HS-27A (cell line): ENCODE data around the gene GSAP.
A peak's percentile ranks its signal among the peaks of the same experiment; 100 is the strongest.

Source experiments
- DNase-seq: peaks from one replicate; pipeline ENCODE4 v3.0.0-alpha.2; 2012; ENCODE audit warnings: low read depth, missing footprints

The GSAP gene

GRCh38 chr7:77434570-77435275 is 18.6 kb upstream of the GSAP start:
- DNase-seq: no peak

DNA sequence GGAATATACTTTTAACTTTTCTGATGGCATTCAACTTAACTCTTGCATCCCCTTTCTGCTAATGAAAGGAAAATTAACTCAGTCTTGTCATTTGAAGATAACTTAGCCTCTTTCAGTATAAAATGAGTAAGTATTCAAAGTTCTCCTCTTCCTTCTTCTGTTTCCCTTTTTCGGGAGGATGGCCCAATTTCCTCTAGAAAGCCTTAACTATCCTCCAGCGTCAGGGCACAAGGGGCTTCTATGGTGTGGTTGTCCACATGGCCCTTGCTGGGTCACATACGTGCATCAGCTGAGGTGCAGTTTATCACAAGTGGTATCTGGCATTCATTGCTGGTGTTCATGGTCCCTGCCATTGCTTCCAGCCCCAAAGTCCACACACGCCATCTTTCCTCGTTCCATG is 17.8 kb upstream of the GSAP start:
- no peak for DNase-seq

GRCh38 chr7:77430927-77431326 is 14.8 kb upstream of the GSAP start:
- no peak for DNase-seq

DNA sequence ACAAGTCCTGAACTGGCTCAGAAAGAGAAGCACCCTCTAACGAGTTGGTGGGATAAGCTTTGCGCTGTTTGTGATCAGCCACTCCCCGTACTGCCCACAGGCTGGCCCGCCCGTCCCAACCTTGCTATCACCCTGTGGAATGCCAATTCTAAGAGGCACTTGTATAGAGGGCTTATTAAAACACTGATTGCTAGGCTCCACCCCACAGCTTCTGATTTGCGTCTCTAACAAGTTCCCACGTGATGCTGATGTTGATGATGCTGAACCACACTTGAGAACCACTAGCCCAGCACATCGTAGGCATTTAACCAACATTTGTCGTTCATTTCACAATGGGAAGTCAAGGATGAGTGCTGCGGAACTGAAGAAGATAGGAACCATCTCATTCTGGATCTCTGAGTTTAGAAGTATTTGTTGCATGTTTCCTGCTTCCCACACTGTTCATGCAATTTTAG is 12.7 kb upstream of the GSAP start:
- no peak for DNase-seq

- peak; percentile 74 for DNase-seq
Observed at GRCh38 chr7:77427996-77428603, 12.0 kb upstream of the GSAP start.

- no peak for DNase-seq
Observed at GRCh38 chr7:77426521-77427051, 10.4 kb upstream of the GSAP start.

- no peak for DNase-seq
Observed at GRCh38 chr7:77426052-77426404, 9.9 kb upstream of the GSAP start.

- no peak for DNase-seq
Observed at GRCh38 chr7:77425101-77426051, 9.2 kb upstream of the GSAP start.

DNA sequence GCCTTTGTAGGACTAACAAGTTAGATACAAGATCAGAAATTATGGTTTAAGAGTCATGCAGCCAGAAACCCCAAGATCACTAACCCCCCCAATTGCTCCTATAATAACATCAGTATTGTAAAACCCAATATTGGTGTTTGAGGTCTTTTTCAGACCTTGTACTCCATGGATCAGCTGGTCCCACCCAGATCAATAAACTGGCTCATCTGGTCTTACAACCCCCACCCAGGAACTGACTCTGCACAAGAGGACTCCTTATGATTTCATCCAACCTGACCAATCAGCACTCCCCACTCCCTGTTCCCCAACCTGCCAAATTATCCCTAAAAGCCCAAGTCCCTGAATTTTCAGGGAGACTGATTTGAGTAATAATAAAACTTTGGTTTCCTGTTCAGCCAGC is 6.4 kb upstream of the GSAP start:
- DNase-seq: no peak

DNA sequence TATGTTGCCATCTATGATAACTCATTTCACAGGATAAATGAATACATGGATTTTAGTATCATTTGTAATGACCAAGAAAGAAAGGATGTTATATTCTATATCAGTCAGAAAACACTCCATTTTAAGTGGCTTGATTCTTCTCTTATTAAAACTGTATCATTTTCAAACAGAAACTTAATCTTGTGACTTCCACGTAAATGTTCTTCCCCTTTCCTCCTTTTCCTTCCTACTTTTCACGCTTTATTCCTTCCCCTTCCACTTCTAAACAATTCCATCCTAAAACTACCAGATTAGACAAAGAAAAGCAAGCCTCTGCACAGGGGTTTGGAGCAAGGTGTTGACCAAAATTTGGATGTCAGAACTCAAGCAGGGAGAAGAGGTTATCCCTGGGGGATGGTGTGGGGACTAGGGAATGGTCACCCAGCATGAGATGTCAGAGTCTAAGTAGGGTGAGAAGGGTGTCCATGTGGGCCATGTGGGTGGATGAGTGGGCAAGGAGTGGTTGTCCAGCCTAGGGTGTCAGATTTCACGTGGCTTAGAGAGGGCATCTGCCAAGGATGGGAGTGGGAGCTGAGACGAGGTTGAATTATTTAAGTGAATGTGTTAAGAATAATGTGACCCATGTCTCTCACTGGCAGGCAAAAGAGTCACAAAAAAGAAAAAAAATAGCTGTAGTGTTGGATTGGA is 5.0 kb upstream of the GSAP start:
- DNase-seq: no peak

DNA sequence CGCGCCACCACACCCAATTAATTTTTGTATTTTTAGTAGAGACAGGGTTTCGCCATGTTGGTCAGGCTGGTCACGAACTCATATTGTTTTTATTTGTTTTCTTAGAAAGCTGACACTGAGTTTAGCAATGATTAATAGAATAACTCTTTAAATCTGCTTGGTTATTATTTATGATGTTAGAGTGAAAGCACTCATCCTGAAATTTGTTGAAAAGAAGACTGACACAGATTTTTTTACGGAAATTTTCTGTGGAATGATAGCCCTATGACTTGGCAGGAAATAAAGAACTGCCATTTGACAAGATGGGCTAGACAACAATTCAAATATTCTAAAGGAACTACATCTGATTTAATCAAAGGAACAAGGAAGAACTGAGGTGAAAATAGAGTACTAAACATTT is 4.3 kb upstream of the GSAP start:
- DNase-seq: no peak

DNA sequence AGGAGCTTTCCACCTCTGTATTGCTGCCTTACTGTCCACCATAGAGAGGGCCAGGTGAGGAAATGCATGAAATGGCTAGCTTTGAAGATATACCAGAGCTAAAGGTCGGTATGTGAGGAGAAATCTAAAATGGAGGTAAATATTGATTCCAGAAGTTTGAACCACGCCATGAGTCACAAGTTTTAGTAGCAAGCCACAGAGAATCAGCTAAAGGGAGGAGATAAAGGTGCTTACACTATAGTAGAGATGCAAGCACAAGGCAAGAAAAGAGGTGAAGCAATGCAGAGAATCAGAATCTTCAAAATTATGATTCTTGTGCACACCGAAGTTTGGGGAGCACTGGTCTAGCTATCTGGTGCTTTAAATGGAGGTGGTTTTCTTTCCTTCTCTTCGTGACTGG is 3.0 kb upstream of the GSAP start:
- no peak for DNase-seq

DNA sequence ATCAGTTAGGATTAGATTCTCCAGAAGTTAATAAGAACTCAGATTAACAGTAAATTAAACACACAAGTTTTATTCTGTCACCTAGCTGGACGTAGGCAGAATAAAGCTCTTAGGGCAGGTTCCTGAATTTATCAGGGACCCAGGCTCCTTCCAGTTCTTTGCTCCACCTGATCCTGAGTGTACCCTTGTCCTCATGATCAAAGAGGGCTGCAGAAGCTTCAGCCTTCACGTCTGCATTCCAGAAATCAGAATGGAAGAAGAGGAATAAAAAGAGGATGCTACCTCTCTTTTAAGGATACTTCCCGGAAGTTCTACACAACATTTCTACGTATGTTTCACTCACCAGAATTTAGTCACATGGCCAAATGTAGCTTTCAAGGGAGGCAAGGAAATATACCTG is 1.7 kb upstream of the GSAP start:
- no peak for DNase-seq

GRCh38 chr7:77416621-77417371 is 647 bp upstream of the GSAP start:
- DNase-seq: no peak

DNA sequence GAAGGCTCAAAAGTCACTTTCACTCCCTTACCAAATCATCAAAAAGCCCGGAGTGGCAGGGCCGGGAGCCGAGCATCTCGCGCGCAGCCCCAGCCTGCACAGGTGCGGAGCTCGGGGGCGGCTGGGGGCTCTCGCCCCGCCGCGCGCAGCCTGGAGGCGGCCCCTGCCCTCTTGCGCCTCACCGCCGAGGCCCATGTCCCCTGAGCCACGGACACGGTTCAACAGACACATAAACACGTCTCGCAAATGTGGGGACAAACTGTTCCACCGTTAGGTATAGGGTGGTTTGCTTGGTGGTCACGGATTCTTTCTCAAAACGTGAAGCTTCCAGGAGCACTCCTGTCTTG is 700 bp downstream of the GSAP start:
- no peak for DNase-seq

DNA sequence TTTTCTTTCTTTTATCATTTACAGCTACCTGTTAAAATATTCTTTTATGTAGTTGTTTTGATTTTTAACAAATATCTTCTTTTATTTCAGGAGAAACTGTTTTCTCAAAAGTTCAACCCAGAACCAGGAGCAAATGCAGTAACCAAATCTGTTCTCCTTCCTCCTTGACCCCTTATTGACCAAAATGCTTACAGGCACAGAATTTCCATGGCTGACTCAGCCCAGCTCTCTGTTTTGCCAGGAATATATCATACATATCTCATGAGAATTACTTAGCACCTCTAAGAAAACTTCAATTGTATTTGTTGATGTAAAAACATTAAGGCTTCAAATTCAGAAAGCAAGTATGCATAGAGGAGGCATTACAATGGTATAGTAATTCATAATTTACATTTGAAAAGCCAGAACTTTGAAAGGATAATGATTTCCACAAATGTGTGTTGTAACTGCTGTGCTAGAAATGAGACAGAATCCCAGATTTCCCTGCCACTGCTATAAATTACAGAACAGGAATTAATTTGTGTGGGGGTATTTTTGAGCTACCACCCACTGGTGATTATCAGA is 2.2 kb downstream of the GSAP start:
- DNase-seq: no peak

GRCh38 chr7:77413128-77413527 is 3.0 kb downstream of the GSAP start:
- DNase-seq: no peak

- DNase-seq: no peak
Observed at GRCh38 chr7:77409739-77410547, 6.2 kb downstream of the GSAP start.

- no peak for DNase-seq
Observed at GRCh38 chr7:77409005-77409738, 7.0 kb downstream of the GSAP start.

GRCh38 chr7:77407906-77408305 is 8.2 kb downstream of the GSAP start:
- no peak for DNase-seq
